Natural killer cell (primary cell): ENCODE measurements around the gene ATG4A. TPM values are rescaled to one million over a fixed set of nuclear protein-coding genes. Genes with fewer than 3 reads are reported as not detected.

Source experiments
- ATAC-seq, 3 donors: fragments of 150-1000 bp in 2 of 3; fragments of 200-7000 bp in 1 of 3; cut with Tn5 transposase; 1 replicate in 1 of 3; 2 replicates in 2 of 3; pipeline ENCODE4 v1.10.0; 2021; ENCODE audit warnings: mild to moderate bottlenecking in 2 of 3, moderate library complexity in 2 of 3
- DNase-seq, 2 donors: peaks; one replicate each; pipeline versions ENCODE4 v3.0.0 to v3.0.0-alpha.2; 2013 to 2021; ENCODE audit warnings: mixed read lengths in 1 of 2
- H3K27ac ChIP-seq: one replicate; pipeline ENCODE4 v1.5.1; 2013; ENCODE audit warnings: mild to moderate bottlenecking, low read length
- H3K27me3 ChIP-seq: one replicate; pipeline ENCODE4 v1.6.1; 2013; ENCODE audit warnings: low read length; ENCODE audit not compliant: control insufficient read depth, insufficient read depth
- H3K36me3 ChIP-seq: one replicate; pipeline ENCODE4 v1.6.1; 2013; ENCODE audit warnings: low read length; ENCODE audit not compliant: control insufficient read depth, insufficient read depth
- H3K4me1 ChIP-seq: one replicate; pipeline ENCODE4 v1.6.1; 2013; ENCODE audit warnings: low read length; ENCODE audit not compliant: control insufficient read depth, insufficient read depth
- H3K4me3 ChIP-seq: one replicate; pipeline ENCODE4 v1.5.1; 2013; ENCODE audit warnings: low read length
- H3K9me3 ChIP-seq: one replicate; pipeline ENCODE4 v1.6.1; 2013; ENCODE audit warnings: low read length; ENCODE audit not compliant: control insufficient read depth, insufficient read depth
- H3K27ac Mint-ChIP-seq, 2 donors: one replicate each; pipeline ENCODE4 v1.8.0; 2022; ENCODE audit warnings: mild to moderate bottlenecking in 2 of 2, mixed read lengths in 2 of 2, moderate library complexity in 1 of 2
- H3K27me3 Mint-ChIP-seq, 2 donors: one replicate each; pipeline ENCODE4 v1.8.0; 2022; ENCODE audit warnings: low read depth in 2 of 2, mixed read lengths in 2 of 2
- H3K36me3 Mint-ChIP-seq: one replicate; pipeline ENCODE4 v1.8.0; 2022; ENCODE audit warnings: mixed read lengths
- H3K4me1 Mint-ChIP-seq, 2 donors: one replicate each; pipeline ENCODE4 v1.8.0; 2022; ENCODE audit warnings: mixed read lengths in 2 of 2
- H3K4me3 Mint-ChIP-seq: one replicate; pipeline ENCODE4 v1.8.0; 2022; ENCODE audit warnings: mild to moderate bottlenecking, moderate library complexity, mixed read lengths
- H3K9me3 Mint-ChIP-seq, 2 donors: one replicate each; pipeline ENCODE4 v1.8.0; 2022; ENCODE audit warnings: mixed read lengths in 2 of 2
- CTCF ChIP-seq: fragments of 200-600 bp; IDR thresholded peaks from one replicate; pipeline ENCODE4 v1.8.0; 2022; ENCODE audit warnings: antibody characterized with exemption
- WGBS: methylation state at CpG from one replicate; pipeline ENCODE4 v1.1.7; 2013; ENCODE audit warnings: missing lambda C conversion rate; ENCODE audit not compliant: insufficient coverage; 5-methylcytosine and 5-hydroxymethylcytosine counted together
- intact Hi-C: fragments of 100-400 bp; cut with micrococcal nuclease; formaldehyde crosslinking; loops from one replicate; pipeline ENCODE4 v1.14.2; 2022
- total RNA-seq, 4 donors: library from RNA; stranded (reverse); fragments of 120-200 nt in 1 of 4; gene quantifications; one replicate each; pipeline versions ENCODE4 v1.2.3 to v1.2.4, GENCODE V29; 2013 to 2022

Gene ATG4A
- total RNA-seq, 3 donors from 2014 or later (not counting 1 experiment from before 2014, with no cell fraction given), result 10.7 to 13.5 (median 11.6) TPM

- intact Hi-C loops, result no loop called here
- Histone ChIP-seq H3K36me3 (no peaks in the 10 kb centered on the region), H3K4me3 (no peak overlapping the region), H3K27ac (no peak overlapping the region), H3K27me3 (no peaks in the 10 kb centered on the region), H3K4me1 (no peaks in the 10 kb centered on the region), H3K9me3 (no peaks in the 10 kb centered on the region)
- no peaks in the 10 kb centered on the region for H3K27me3 Mint-ChIP-seq
- H3K9me3 Mint-ChIP-seq, result no peaks in the 10 kb centered on the region
- no peaks in the 10 kb centered on the region for H3K4me1 Mint-ChIP-seq
- DNase-seq (no peak), ATAC-seq (no peak)
- TF ChIP-seq CTCF, result no peak
- no CpG with 5 or more reads among the region's 4 CpGs for WGBS
- no peak overlapping the region for H3K4me3 Mint-ChIP-seq
- no peak overlapping the region for H3K27ac Mint-ChIP-seq
- no peaks in the 10 kb centered on the region for H3K36me3 Mint-ChIP-seq
These were observed 70.7 kb downstream of the ATG4A start for GRCh38 chrX:108162265-108162664.

GRCh38 chrX:108163333-108164082 lies 71.9 kb downstream of the ATG4A start:
- WGBS, result 95% methylated on average over 7 of the region's 7 CpGs
- Histone ChIP-seq H3K36me3 (no peaks in the 10 kb centered on the region), H3K4me1 (no peaks in the 10 kb centered on the region), H3K27me3 (no peaks in the 10 kb centered on the region), H3K4me3 (no peak overlapping the region), H3K9me3 (no peaks in the 10 kb centered on the region), H3K27ac (no peak overlapping the region)
- intact Hi-C loops, result no loop called here
- Mint-ChIP-seq H3K4me3 (no peak overlapping the region), H3K27ac (no peak overlapping the region), H3K36me3 (no peaks in the 10 kb centered on the region), H3K4me1 (no peaks in the 10 kb centered on the region), H3K27me3 (no peaks in the 10 kb centered on the region), H3K9me3 (no peaks in the 10 kb centered on the region)
- TF ChIP-seq CTCF, result no peak
- ATAC-seq, result no peak
- DNase-seq, result no peak

GRCh38 chrX:108165383-108166111 lies 74.0 kb downstream of the ATG4A start:
- Histone ChIP-seq H3K4me1 (no peaks in the 10 kb centered on the region), H3K27me3 (no peaks in the 10 kb centered on the region), H3K4me3 (no peak overlapping the region), H3K9me3 (no peaks in the 10 kb centered on the region), H3K36me3 (no peaks in the 10 kb centered on the region), H3K27ac (no peak overlapping the region)
- intact Hi-C loops, result no loop called here
- Mint-ChIP-seq H3K27ac (no peak overlapping the region), H3K36me3 (no peaks in the 10 kb centered on the region), H3K4me3 (no peak overlapping the region), H3K27me3 (no peaks in the 10 kb centered on the region), H3K4me1 (no peaks in the 10 kb centered on the region), H3K9me3 (no peaks in the 10 kb centered on the region)
- 91% methylated on average over 7 of the region's 7 CpGs for WGBS
- no peak for ATAC-seq
- TF ChIP-seq CTCF, result no peak
- no peak for DNase-seq
